A673 (cell line): ENCODE measurements around the gene MBD3L2.

Source experiments
- EZH2 ChIP-seq: fragments of 200-600 bp; sonication (generic); IDR thresholded peaks from 2 replicates; pipeline ENCODE4 v1.6.1; 2017; ENCODE audit warnings: borderline replicate concordance, low read depth, mild to moderate bottlenecking, mixed read lengths, antibody characterized with exemption, low read length; ENCODE audit not compliant: poor library complexity, severe bottlenecking
- TF ChIP-seq, protein P1 (sequence below): fragments of 300-800, 200-600 bp; sonication (generic); conservative IDR thresholded peaks from 2 replicates; pipeline ENCODE4 v1.5.1; 2017; ENCODE audit warnings: low read depth, mild to moderate bottlenecking, antibody characterized with exemption, low read length, moderate library complexity, mixed read lengths

DNA sequence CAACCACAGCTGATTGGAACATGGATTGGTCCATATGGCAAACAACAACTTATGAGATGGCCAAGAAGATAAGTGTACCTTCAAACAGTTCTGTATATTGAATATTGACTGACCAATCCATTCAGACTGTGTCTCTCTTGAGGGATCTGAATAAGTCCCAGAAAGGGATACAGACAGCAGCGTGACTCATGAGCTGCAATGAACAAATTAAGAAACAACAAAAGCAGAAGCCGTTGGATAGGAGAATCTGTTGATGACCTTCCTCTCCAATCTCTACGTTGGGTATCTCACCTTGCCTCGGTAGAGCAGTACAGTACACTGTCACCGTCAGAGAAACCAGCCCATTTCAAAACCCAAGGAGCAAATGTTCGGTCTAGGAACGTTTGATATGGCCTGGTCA lies 49.2 kb upstream of the MBD3L2 start:
- TF ChIP-seq, protein P1, sequence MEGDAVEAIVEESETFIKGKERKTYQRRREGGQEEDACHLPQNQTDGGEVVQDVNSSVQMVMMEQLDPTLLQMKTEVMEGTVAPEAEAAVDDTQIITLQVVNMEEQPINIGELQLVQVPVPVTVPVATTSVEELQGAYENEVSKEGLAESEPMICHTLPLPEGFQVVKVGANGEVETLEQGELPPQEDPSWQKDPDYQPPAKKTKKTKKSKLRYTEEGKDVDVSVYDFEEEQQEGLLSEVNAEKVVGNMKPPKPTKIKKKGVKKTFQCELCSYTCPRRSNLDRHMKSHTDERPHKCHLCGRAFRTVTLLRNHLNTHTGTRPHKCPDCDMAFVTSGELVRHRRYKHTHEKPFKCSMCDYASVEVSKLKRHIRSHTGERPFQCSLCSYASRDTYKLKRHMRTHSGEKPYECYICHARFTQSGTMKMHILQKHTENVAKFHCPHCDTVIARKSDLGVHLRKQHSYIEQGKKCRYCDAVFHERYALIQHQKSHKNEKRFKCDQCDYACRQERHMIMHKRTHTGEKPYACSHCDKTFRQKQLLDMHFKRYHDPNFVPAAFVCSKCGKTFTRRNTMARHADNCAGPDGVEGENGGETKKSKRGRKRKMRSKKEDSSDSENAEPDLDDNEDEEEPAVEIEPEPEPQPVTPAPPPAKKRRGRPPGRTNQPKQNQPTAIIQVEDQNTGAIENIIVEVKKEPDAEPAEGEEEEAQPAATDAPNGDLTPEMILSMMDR = no peak
- TF ChIP-seq EZH2 = no peak
